M059J (cell line): Measurements from ENCODE around the gene ATRNL1. TPM values are rescaled to one million over a fixed set of nuclear protein-coding genes. Genes with fewer than 3 reads are reported as not detected.

Experiments used
- DNase-seq: peaks from one replicate; pipeline ENCODE4 v3.0.0-alpha.2; 2012; ENCODE audit warnings: low read depth
- total RNA-seq: library from RNA; depleted of rRNA; stranded (reverse); fragments of >200 nt; shearing (Covaris generic); gene quantifications from 2 replicates; pipeline ENCODE4 v1.2.3, GENCODE V29; 2014; rRNA removed

The ATRNL1 gene, protein sequence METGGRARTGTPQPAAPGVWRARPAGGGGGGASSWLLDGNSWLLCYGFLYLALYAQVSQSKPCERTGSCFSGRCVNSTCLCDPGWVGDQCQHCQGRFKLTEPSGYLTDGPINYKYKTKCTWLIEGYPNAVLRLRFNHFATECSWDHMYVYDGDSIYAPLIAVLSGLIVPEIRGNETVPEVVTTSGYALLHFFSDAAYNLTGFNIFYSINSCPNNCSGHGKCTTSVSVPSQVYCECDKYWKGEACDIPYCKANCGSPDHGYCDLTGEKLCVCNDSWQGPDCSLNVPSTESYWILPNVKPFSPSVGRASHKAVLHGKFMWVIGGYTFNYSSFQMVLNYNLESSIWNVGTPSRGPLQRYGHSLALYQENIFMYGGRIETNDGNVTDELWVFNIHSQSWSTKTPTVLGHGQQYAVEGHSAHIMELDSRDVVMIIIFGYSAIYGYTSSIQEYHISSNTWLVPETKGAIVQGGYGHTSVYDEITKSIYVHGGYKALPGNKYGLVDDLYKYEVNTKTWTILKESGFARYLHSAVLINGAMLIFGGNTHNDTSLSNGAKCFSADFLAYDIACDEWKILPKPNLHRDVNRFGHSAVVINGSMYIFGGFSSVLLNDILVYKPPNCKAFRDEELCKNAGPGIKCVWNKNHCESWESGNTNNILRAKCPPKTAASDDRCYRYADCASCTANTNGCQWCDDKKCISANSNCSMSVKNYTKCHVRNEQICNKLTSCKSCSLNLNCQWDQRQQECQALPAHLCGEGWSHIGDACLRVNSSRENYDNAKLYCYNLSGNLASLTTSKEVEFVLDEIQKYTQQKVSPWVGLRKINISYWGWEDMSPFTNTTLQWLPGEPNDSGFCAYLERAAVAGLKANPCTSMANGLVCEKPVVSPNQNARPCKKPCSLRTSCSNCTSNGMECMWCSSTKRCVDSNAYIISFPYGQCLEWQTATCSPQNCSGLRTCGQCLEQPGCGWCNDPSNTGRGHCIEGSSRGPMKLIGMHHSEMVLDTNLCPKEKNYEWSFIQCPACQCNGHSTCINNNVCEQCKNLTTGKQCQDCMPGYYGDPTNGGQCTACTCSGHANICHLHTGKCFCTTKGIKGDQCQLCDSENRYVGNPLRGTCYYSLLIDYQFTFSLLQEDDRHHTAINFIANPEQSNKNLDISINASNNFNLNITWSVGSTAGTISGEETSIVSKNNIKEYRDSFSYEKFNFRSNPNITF (N-terminal part only)
- total RNA-seq = 5.4 and 6.1 TPM in 2 replicates

DNA sequence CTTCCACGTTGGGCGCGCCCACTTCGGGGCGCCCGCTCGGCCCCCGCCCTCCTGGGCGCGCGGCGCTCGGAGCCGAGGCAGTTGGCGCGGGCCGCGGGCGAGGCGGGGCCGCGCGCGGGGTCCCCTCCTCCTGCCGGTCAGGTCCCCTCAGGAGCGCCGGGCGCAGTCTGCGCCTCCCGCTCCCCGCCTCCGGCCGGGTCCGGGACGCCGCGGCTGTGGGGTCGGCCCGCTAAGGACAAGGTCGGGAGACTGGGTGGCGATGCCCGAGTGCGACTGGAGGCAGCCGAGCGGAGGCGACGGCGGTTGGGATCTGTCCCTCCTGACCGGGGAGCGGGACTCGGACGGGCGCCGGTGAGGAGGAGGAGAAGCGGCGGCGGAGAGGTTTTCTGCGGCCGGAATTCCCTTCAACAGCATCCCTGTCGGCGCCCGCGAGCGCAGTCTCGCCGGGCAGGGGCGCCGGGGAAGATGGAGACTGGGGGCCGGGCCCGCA lies at the start of gene ATRNL1:
TSS of gene ATRNL1 (plus strand) at position 80 of the 490 bp plus-strand sequence. CDS start at position 466, 386 bp downstream.
- DNase-seq = peak; percentile 38

DNA sequence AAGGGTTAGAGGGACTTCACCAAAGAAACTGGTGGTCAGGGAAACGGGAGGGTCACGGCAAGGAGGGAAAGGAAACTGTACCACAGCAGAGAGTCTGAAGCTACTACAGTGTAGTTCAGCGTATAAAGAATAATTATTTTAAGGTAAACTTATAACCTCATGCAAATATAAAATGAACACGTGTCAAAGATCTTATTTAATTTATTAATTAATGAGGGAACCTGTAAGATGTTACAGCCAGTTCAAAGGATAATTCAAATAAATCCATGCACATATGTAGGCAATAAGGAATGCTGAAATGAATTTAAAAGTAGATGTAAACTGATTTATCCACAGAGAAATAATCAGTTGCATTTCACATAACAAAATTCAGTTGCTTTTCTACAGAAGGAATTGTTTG lies 49.4 kb upstream of the ATRNL1 start:
- no peak for DNase-seq

- no peak for DNase-seq
Observed at GRCh38 chr10:115044891-115045290, 48.3 kb upstream of the ATRNL1 start.

GRCh38 chr10:115045499-115045898 lies 47.7 kb upstream of the ATRNL1 start:
- no peak for DNase-seq

GRCh38 chr10:115046686-115047236 lies 46.4 kb upstream of the ATRNL1 start:
- DNase-seq = no peak

GRCh38 chr10:115047705-115048104 lies 45.5 kb upstream of the ATRNL1 start:
- no peak for DNase-seq

DNA sequence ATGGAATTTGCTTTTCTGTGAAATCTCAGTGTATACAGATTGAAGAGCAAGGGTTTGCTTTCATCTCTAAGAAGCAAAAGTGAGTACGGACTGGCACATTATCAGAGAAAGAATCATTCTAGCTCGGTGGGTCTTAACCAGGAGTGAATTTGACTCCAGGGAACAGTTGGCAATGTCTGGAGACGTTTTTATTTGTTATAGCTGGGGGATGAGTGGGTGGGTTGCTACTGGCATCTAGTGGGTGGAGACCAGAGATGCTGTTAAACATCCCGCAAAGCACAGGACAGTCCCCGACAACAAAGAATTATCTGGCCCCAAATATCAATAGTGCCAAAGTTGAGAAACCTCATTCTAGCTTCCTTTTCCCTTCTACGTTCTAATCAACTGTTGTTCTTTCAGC lies 43.8 kb upstream of the ATRNL1 start:
- DNase-seq = no peak

DNA sequence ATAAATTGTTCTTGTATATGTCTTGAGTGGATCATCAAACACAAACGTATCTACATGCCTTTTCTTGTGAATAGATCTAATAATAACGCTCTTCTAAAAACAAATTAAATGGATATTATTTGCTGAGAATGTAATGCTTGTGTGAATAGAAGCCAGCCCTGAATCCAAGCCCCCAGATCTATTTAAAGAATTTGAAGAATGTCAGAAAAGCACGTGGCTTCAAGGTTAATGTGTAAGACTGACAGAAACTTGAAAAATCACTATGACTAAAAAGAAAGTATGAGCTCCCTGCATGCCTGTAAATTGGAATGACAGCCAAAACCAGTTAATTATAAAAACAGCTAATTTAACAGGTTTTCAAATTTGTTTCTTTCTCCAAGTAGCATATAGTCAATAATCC lies 43.2 kb upstream of the ATRNL1 start:
- DNase-seq = peak; percentile 28

- no peak for DNase-seq
Observed at GRCh38 chr10:115050375-115051010, 42.7 kb upstream of the ATRNL1 start.

- no peak for DNase-seq
Observed at GRCh38 chr10:115051216-115051615, 41.9 kb upstream of the ATRNL1 start.

DNA sequence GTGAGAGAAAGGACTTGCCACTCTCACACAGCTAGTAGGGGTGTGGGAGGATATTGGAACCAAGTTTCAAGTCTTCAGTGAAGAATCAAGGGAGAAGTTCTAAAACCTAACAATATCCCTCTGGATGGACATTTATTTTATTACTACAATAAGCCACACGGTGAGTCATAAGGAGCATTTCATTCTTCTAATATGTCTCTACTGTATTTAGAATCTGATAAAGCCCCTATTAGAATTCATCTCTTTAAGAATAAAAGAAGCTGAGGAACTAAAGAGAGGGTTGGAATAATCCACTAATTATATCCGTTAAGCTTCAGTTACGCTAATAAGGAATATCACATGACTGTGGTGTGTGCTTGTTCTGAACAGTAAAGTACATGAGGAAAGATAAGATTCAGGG lies 40.9 kb upstream of the ATRNL1 start:
- DNase-seq = no peak

DNA sequence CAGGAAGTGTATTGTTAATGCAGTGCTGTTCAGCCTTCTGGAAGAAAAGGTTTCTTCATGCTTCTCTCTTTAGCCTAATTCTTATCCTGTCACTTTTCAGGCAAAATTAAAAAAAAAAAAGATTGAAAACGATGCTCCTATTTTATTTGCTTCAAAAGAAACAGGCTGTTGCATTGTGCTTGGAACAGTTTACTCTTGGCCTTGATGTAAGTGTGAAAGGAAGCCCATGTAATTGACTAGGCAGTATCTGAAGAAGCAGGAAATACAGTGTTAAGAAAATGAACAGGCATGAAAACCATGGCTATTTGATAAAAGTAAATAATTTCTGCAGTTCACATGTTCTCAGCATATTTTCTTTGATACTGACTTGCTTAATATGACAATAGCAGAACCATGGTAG lies 40.4 kb upstream of the ATRNL1 start:
- DNase-seq = no peak

GRCh38 chr10:115056186-115056585 lies 37.0 kb upstream of the ATRNL1 start:
- no peak for DNase-seq

- DNase-seq = no peak
Observed at GRCh38 chr10:115059301-115059898, 33.8 kb upstream of the ATRNL1 start.

DNA sequence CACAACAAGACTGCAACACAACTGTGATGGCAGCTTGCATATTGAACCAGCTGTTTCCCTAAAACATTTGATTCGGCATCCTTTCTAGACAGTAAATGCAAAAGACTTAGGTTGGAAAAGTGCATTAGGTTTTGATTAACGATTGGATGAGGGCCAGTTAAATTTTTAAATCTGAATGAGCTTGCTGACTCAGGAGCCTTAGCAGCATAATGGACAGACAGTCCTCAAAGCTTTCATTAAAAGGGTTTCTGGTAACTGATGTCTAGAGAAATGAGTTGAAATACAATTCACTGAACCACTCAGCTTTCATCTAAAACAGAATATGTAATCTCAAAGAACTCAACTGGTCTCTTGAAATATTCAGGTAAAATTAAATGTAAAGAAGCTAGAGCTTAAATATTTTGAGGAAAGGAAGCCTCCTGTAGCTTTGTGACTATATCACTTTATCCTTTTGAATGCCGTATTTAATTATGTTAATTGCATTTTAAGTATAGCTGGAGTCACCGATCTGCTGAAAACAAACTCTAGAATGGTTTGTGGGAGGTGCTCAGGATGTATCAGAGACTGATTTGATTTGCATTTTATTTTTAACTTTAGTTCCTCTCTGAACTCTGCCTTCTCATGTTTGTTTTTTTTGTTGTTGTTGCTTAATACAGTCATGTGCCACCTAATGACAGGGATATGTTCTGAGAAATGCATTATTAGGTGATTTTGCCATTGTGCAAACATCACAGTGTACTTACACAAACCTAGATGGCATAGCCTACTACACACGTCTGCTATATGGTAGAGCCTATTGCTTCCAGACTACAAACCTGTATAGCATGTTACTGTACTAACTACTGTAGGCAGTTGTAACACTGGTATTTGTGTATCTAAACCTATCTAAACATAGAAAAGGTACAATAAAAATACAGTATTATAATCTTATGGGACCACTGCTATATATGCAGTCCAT lies 29.2 kb upstream of the ATRNL1 start:
- DNase-seq = no peak

- DNase-seq = no peak
Observed at GRCh38 chr10:115065801-115066200, 27.4 kb upstream of the ATRNL1 start.

DNA sequence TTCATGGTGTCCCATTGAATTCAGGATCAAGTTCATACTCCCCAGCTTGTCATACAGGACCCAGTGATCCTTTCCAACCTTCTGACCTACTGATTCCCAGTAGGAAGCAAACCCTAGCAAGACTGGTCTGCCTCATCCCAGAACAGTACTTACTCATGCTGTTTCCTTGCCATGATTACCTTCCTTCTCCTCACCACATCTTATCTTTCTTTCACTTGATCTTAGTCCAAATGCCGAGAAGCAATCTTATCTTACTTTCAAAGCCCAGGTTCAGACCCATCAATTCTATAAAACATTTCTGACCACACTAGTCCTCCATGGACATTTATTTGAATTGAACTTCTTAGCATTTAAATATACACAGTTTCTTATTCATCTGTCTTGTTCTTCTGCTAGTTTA lies 26.6 kb upstream of the ATRNL1 start:
- no peak for DNase-seq

DNA sequence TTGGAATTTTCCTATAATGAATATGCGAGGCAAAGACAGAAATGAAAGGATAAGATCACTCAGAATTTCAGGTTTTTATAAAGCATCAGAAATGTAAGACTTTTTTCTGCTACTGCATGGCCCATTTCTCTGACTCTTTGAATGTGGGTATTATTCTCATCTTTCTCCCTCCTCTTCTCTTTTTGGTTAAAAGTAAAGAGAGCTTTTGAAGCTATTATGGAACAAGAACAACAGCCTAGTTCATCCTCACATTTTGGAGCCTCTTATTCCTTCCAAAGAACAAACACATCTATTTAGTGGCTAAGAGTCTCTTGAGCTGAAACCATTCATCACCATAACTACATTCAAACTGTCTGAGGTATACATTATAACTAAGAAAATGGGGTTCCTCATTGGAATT lies 19.4 kb upstream of the ATRNL1 start:
- DNase-seq = no peak

DNA sequence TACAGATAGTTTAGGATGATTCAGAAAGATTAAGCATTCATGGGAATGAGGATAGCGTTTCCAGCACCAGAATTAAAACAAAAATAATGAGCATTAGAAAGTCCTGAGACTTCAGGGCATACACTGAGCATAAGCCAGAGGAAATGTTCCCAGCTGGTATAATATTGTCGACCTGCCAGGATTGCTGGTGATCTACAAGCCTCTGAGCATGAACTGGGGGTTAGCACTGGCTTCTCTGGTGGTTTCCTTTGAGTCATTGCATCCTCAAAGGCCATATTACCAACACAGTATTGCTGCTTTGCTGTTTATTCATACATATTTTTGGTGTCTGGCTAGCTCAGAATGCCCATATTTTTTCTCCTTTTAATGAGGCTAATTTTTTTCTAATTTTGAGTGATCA lies 10.7 kb upstream of the ATRNL1 start:
- DNase-seq = peak; percentile 76
